HEK293T (cell line): ENCODE data around the gene HTR3D.

Experiments
- ARNT ChIP-seq: fragments of 450-650 bp; IDR thresholded peaks from 2 replicates; pipeline ENCODE4 v1.6.1; 2017; ENCODE audit warnings: mild to moderate bottlenecking
- BHLHE40 ChIP-seq: fragments of 450-650 bp; IDR thresholded peaks from 2 replicates; pipeline ENCODE4 v1.6.1; 2016; ENCODE audit warnings: mild to moderate bottlenecking, moderate library complexity, borderline replicate concordance
- ELF4 ChIP-seq: fragments of 450-650 bp; IDR thresholded peaks from 2 replicates; pipeline ENCODE4 v1.6.1; 2017; ENCODE audit warnings: antibody characterized with exemption
- FOXA1 ChIP-seq: fragments of 450-650 bp; IDR thresholded peaks from 2 replicates; pipeline ENCODE4 v1.6.1; 2016; ENCODE audit warnings: mild to moderate bottlenecking
- FOXK2 ChIP-seq: fragments of 450-650 bp; IDR thresholded peaks from 2 replicates; pipeline ENCODE4 v1.6.1; 2016; ENCODE audit warnings: mild to moderate bottlenecking
- FOXM1 ChIP-seq: fragments of 450-650 bp; IDR thresholded peaks from 2 replicates; pipeline ENCODE4 v1.6.1; 2017; ENCODE audit warnings: mild to moderate bottlenecking, borderline replicate concordance
- HDGF ChIP-seq: fragments of 450-650 bp; IDR thresholded peaks from 2 replicates; pipeline ENCODE4 v1.6.1; 2017; ENCODE audit warnings: antibody characterized with exemption, borderline replicate concordance
- L3MBTL2 ChIP-seq: fragments of 450-650 bp; conservative IDR thresholded peaks from 2 replicates; pipeline ENCODE4 v1.6.1; 2016; ENCODE audit warnings: mild to moderate bottlenecking
- LEF1 ChIP-seq: fragments of 450-650 bp; IDR thresholded peaks from 2 replicates; pipeline ENCODE4 v1.6.1; 2017; ENCODE audit warnings: mild to moderate bottlenecking, borderline replicate concordance
- NFRKB ChIP-seq: fragments of 450-650 bp; IDR thresholded peaks from 2 replicates; pipeline ENCODE4 v1.6.1; 2016; ENCODE audit warnings: mild to moderate bottlenecking, moderate library complexity
- SP1 ChIP-seq: fragments of 450-650 bp; IDR thresholded peaks from 2 replicates; pipeline ENCODE4 v1.6.1; 2017
- SUZ12 ChIP-seq: fragments of 450-650 bp; IDR thresholded peaks from 2 replicates; pipeline ENCODE4 v1.6.1; 2016; ENCODE audit warnings: mild to moderate bottlenecking
- TARDBP ChIP-seq: fragments of 450-650 bp; IDR thresholded peaks from 2 replicates; pipeline ENCODE4 v1.6.1; 2016
- ZNF384 ChIP-seq: fragments of 450-650 bp; IDR thresholded peaks from 2 replicates; pipeline ENCODE4 v1.6.1; 2016

- TF ChIP-seq FOXA1 (no peak), TARDBP (no peak), SP1 (no peak), HDGF (no peak), SUZ12 (no peak), LEF1 (no peak), ELF4 (no peak), FOXM1 (no peak), FOXK2 (no peak), BHLHE40 (no peak), L3MBTL2 (no peak), ARNT (no peak), NFRKB (no peak), ZNF384 (no peak)
Observed at GRCh38 chr3:184066211-184066610, 34.7 kb downstream of the HTR3D start.
